Stimulated activated CD8-positive, alpha-beta memory T cell treated with anti-CD3 and anti-CD28 coated beads, Interleukin-7, amount 100 ng/mL, for 4 hours (primary cell): Measurements from ENCODE around the gene JUP.

ENCODE experiments used
- DNase-seq, 2 donors: peaks; one replicate each; pipeline ENCODE4 v3.0.0-alpha.2; 2020; ENCODE audit warnings: low read depth in 2 of 2

JUP gene

GRCh38 chr17:41723801-41724475 lies 62.6 kb downstream of the JUP start:
- DNase-seq, result no peak

- no peak for DNase-seq
These were observed 64.3 kb downstream of the JUP start for GRCh38 chr17:41722231-41722630.

GRCh38 chr17:41718287-41718645 lies 68.2 kb downstream of the JUP start:
- DNase-seq, result no peak

- DNase-seq, result no peak
These were observed 68.9 kb downstream of the JUP start for GRCh38 chr17:41717408-41718286.

- DNase-seq, result no peak
These were observed 74.7 kb downstream of the JUP start, which contains the start of gene GAST for GRCh38 chr17:41711669-41712400. GAST (plus strand) TSS chr17:41712331; CDS start chr17:41715437, 3,106 bp downstream.

- DNase-seq, result peak; percentile 13 to 29
These were observed 75.9 kb downstream of the JUP start for GRCh38 chr17:41710472-41711090.

- DNase-seq, result no peak
These were observed 78.5 kb downstream of the JUP start for GRCh38 chr17:41707803-41708669.

- DNase-seq, result no peak
These were observed 81.1 kb downstream of the JUP start for GRCh38 chr17:41705271-41705991.
